PC-3 (cell line): Measurements from ENCODE around the gene IL1F10. TPM values are rescaled to one million over a fixed set of nuclear protein-coding genes. Genes with fewer than 3 reads are reported as not detected.

Source experiments
- ATAC-seq: fragments of 200-7000 bp; cut with Tn5 transposase; 2 replicates; pipeline ENCODE4 v1.9.1; 2020; ENCODE audit warnings: mild to moderate bottlenecking, moderate library complexity
- BruUV-seq: library from RNA; stranded (reverse); fragments of 400-500 nt; replicated peaks from 2 replicates; lab custom pipeline; 2021; lab: Mats Ljungman, UMichigan
- CTCF ChIA-PET: fragments of 300-600 bp; sonication (Branson Sonifier 250); formaldehyde crosslinking; loops from one replicate; lab custom pipeline; 2022; ENCODE audit warnings: antibody characterized with exemption; lab: Charles Lee
- POLR2A ChIA-PET: fragments of 300-600 bp; sonication (Branson Sonifier 250); formaldehyde crosslinking; loops from one replicate; lab custom pipeline; 2022; ENCODE audit warnings: antibody characterized with exemption; ENCODE audit not compliant: unreplicated experiment; lab: Charles Lee
- DNase-seq: peaks from one replicate; pipeline ENCODE4 v3.0.0-alpha.2; 2015
- H2AFZ ChIP-seq: fragments of 300-600 bp; sonication (generic); 2 replicates; pipeline ENCODE4 v1.6.0; 2016; ENCODE audit warnings: antibody characterized with exemption, low read length
- H3F3A ChIP-seq: fragments of 300-600 bp; sonication (generic); one replicate; pipeline ENCODE4 v1.6.0; 2017; ENCODE audit warnings: antibody characterized with exemption, low read length, control low read depth, mild to moderate bottlenecking; ENCODE audit not compliant: unreplicated experiment
- H3K27ac ChIP-seq: fragments of 300-600 bp; sonication (generic); 2 replicates; pipeline ENCODE4 v1.5.1; 2016; ENCODE audit warnings: mild to moderate bottlenecking, low read length
- H3K27me3 ChIP-seq: fragments of 300-600 bp; sonication (generic); 2 replicates; pipeline ENCODE4 v1.6.1; 2016; ENCODE audit warnings: low read length, mixed read lengths
- H3K36me3 ChIP-seq: fragments of 300-600 bp; sonication (generic); 2 replicates; pipeline ENCODE4 v1.6.1; 2016; ENCODE audit warnings: low read depth, mixed run types, low read length, mixed read lengths
- H3K4me1 ChIP-seq: fragments of 300-600 bp; sonication (generic); 2 replicates; pipeline ENCODE4 v1.5.1; 2016; ENCODE audit warnings: low read length; ENCODE audit not compliant: insufficient read depth
- H3K4me2 ChIP-seq: fragments of 300-600 bp; sonication (generic); 2 replicates; pipeline ENCODE4 v1.6.0; 2016; ENCODE audit warnings: low read length
- H3K4me3 ChIP-seq: fragments of 300-600 bp; sonication (generic); 2 replicates; pipeline ENCODE4 v1.5.1; 2016; ENCODE audit warnings: mild to moderate bottlenecking, low read length, mixed read lengths
- H3K79me2 ChIP-seq: fragments of 300-600 bp; sonication (generic); 2 replicates; pipeline ENCODE4 v1.6.1; 2017; ENCODE audit warnings: low read length, mixed read lengths
- H3K9ac ChIP-seq: fragments of 300-600 bp; sonication (generic); 2 replicates; pipeline ENCODE4 v1.6.0; 2016; ENCODE audit warnings: mild to moderate bottlenecking, low read length
- H3K9me2 ChIP-seq: fragments of 300-600 bp; sonication (generic); replicated peaks from 2 replicates; pipeline ENCODE4 v1.6.1; 2016; ENCODE audit warnings: mixed run types, low read length, mixed read lengths
- H3K9me3 ChIP-seq: fragments of 300-600 bp; sonication (generic); 2 replicates; pipeline ENCODE4 v1.6.1; 2016; ENCODE audit warnings: low read length, mixed read lengths
- H4K20me1 ChIP-seq: fragments of 300-600 bp; sonication (generic); 2 replicates; pipeline ENCODE4 v1.6.1; 2016; ENCODE audit warnings: low read length, mixed read lengths
- CTCF ChIP-seq: fragments of 300-600 bp; sonication (generic); conservative IDR thresholded peaks from 2 replicates; pipeline ENCODE4 v1.5.1; 2017; ENCODE audit warnings: antibody characterized with exemption, low read depth, mild to moderate bottlenecking, low read length
- EZH2 ChIP-seq: fragments of 300-600 bp; sonication (generic); IDR thresholded peaks from one replicate; pipeline ENCODE4 v1.6.1; 2017; ENCODE audit warnings: antibody characterized with exemption, mild to moderate bottlenecking, low read length; ENCODE audit not compliant: unreplicated experiment
- EZH2phosphoT487 ChIP-seq: fragments of 300-600 bp; sonication (generic); IDR thresholded peaks from 2 replicates; pipeline ENCODE4 v1.6.1; 2018; ENCODE audit warnings: mild to moderate bottlenecking, antibody characterized with exemption, low read length, borderline replicate concordance
- intact Hi-C: fragments of 100-400 bp; cut with micrococcal nuclease; formaldehyde crosslinking; loops from 2 replicates; pipeline ENCODE4 v1.9.0; 2023
- total RNA-seq: library from RNA; depleted of rRNA; stranded (reverse); fragments of >200 nt; gene quantifications from 2 replicates; pipeline ENCODE4 v1.2.3, GENCODE V29; 2014

Gene IL1F10
- total RNA-seq, 1 experiment from 2014 or later, result not detected

GRCh38 chr2:113068706-113069485, 1.1 kb downstream of the IL1F10 start:
- Histone ChIP-seq H3K9me2 (no peaks in the 10 kb centered on the region), H2AFZ (no peak overlapping the region), H4K20me1 (no peaks in the 10 kb centered on the region), H3K9ac (peak overlapping the region; percentile 56), H3K4me1 (peaks cover 36% of the 10 kb centered on the region), H3K27me3 (no peaks in the 10 kb centered on the region), H3K4me2 (peak overlapping the region; percentile 57), H3K79me2 (no peaks in the 10 kb centered on the region), H3F3A (peaks cover 12% of the 10 kb centered on the region), H3K9me3 (no peaks in the 10 kb centered on the region), H3K27ac (peak overlapping the region; percentile 95), H3K4me3 (0 out of 2 replicates have a peak overlapping the region, but pooled peaks have one; percentile 7), H3K36me3 (no peaks in the 10 kb centered on the region)
- intact Hi-C loops, result loop anchor here (1.0 to 2.0 kb wide), 2 partner anchors 9 to 110 kb away; no protein-coding TSS in a partner anchor
- ChIA-PET CTCF (interaction anchor here (0.7 to 1.2 kb wide), 3 partner anchors 9 to 441 kb away, joined by 3 read pairs; no protein-coding TSS in a partner anchor), POLR2A (interaction anchor here (0.6 to 1.0 kb wide), 3 partner anchors 9 to 643 kb away, joined by 3 to 6 read pairs (median 6); no protein-coding TSS in a partner anchor)
- DNase-seq (peak; percentile 93), ATAC-seq (peak; percentile 82)
- BruUV-seq, result TSS peak; percentile 63
- TF ChIP-seq EZH2phosphoT487, result no peak
- no peak for TF ChIP-seq EZH2
- TF ChIP-seq CTCF, result no peak

- H2AFZ ChIP-seq, result no peak overlapping the region
- H3K27me3 ChIP-seq, result no peaks in the 10 kb centered on the region
- no peaks in the 10 kb centered on the region for H3K79me2 ChIP-seq
- no peaks in the 10 kb centered on the region for H3K9me2 ChIP-seq
- ATAC-seq (no peak), DNase-seq (peak; percentile 36)
- no peak overlapping the region for H3K4me3 ChIP-seq
- H3K27ac ChIP-seq, result peak overlapping the region; percentile 95
- no peaks in the 10 kb centered on the region for H3K36me3 ChIP-seq
- TF ChIP-seq EZH2phosphoT487 (no peak), CTCF (no peak), EZH2 (no peak)
- H3K4me2 ChIP-seq, result peak overlapping the region; percentile 57
- intact Hi-C loops, result loop anchor here (2.0 kb wide), 1 partner anchor 111 kb away; no protein-coding TSS in a partner anchor
- H3K9me3 ChIP-seq, result no peaks in the 10 kb centered on the region
- no TSS peak for BruUV-seq
- ChIA-PET CTCF (no interaction called here), POLR2A (interaction anchor here (0.7 kb wide), 2 partner anchors 8 to 94 kb away, joined by 3 to 4 read pairs; no protein-coding TSS in a partner anchor)
- H4K20me1 ChIP-seq, result no peaks in the 10 kb centered on the region
- H3F3A ChIP-seq, result peaks cover 12% of the 10 kb centered on the region
- peaks cover 36% of the 10 kb centered on the region for H3K4me1 ChIP-seq
- peak overlapping the region; percentile 56 for H3K9ac ChIP-seq
Observed at GRCh38 chr2:113069676-113070605, 2.2 kb downstream of the IL1F10 start.
